ENCODE measurements around the gene PTPN23. TPM values are rescaled to one million over a fixed set of nuclear protein-coding genes. Genes with fewer than 3 reads are reported as not detected.

Gene PTPN23
- total RNA-seq, 1 donor from 2014 or later, result 40.3 TPM

GRCh38 chr3:47422743-47423142, 41.9 kb downstream of the PTPN23 start:
- H3K4me1 ChIP-seq (ENCODE audit: insufficient read depth, low read length), result peaks cover 7% of the 10 kb centered on the region
- H3K36me3 Mint-ChIP-seq (ENCODE audit: low read depth, unreplicated experiment), result peaks cover 17% of the 10 kb centered on the region
- peaks cover 2% of the 10 kb centered on the region for H3K79me2 ChIP-seq (ENCODE audit: insufficient read depth, low read length)
- no peak overlapping the region for H3K27ac ChIP-seq (ENCODE audit: low read depth, low read length)
- H3K27me3 ChIP-seq (ENCODE audit: insufficient read depth, low read length), result no peaks in the 10 kb centered on the region
- H3K27ac Mint-ChIP-seq (ENCODE audit: unreplicated experiment), result no peak overlapping the region
- peaks cover 3% of the 10 kb centered on the region for H4K20me1 ChIP-seq (ENCODE audit: insufficient read depth, low read length)
- H2AFZ ChIP-seq (ENCODE audit: low read depth, low read length), result no peak overlapping the region
- peaks cover 4% of the 10 kb centered on the region for H3K4me1 Mint-ChIP-seq (ENCODE audit: low read depth, unreplicated experiment)
- no peak overlapping the region for H3K4me2 ChIP-seq (ENCODE audit: low read length)
- FAIRE-seq (no peak), DNase-seq (ENCODE audit: low read depth) (no peak)
- no peak overlapping the region for H3K4me3 Mint-ChIP-seq (ENCODE audit: unreplicated experiment)
- TF ChIP-seq EZH2 (IDR thresholded peaks at IDR 0.05; ENCODE audit: insufficient read depth, low read length) (no peak), CTCF (IDR thresholded peaks at IDR 0.05; ENCODE audit: insufficient read depth, low read depth, low read length) (no peak)
- no peaks in the 10 kb centered on the region for H3K9me3 ChIP-seq (ENCODE audit: insufficient read depth, low read depth, low read length)
- no peak overlapping the region for H3K4me3 ChIP-seq (ENCODE audit: insufficient read depth, low read depth, low read length)
- H3K27me3 Mint-ChIP-seq (ENCODE audit: low read depth, unreplicated experiment), result no peaks in the 10 kb centered on the region
- H3K9me3 Mint-ChIP-seq (ENCODE audit: unreplicated experiment), result no peaks in the 10 kb centered on the region
- no peak overlapping the region for H3K9ac ChIP-seq (ENCODE audit: low read length)
- no peaks in the 10 kb centered on the region for H3K36me3 ChIP-seq (ENCODE audit: insufficient read depth, low read length)

DNA sequence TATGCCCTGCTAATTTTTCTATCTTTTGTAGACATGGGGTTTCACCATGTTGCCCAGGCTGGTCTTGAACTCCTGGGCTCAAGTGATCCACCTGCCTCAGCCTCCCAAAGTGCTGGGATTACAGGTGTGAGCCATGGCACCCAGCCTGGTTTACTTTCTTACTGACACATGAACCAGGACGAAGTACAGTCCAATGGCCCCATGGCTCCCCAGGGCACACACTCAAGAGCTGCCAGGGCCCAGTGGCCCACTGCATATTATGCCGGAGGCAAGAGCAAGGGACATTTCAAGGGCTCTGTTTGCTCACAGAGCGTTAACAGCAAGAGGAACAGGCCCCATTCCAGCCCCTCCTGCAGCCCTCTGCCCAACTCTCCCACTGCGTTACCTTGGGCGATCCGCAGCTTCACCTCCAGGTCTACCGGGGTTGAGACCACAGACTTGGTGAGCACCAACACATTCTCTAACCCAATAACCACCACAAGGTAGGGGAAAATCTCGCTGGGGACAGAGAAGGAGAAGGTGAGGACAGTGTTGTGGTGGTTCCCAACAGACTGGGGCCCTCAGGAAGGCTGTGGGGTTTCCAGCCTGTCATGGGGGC, 42.8 kb downstream of the PTPN23 start:
- peaks cover 20% of the 10 kb centered on the region for H3K36me3 Mint-ChIP-seq (ENCODE audit: low read depth, unreplicated experiment)
- Histone ChIP-seq H3K9ac (ENCODE audit: low read length) (no peak overlapping the region), H2AFZ (ENCODE audit: low read depth, low read length) (no peak overlapping the region), H3K4me1 (ENCODE audit: insufficient read depth, low read length) (peaks cover 7% of the 10 kb centered on the region), H3K4me3 (ENCODE audit: insufficient read depth, low read depth, low read length) (no peak overlapping the region), H3K36me3 (ENCODE audit: insufficient read depth, low read length) (no peaks in the 10 kb centered on the region), H3K9me3 (ENCODE audit: insufficient read depth, low read depth, low read length) (no peaks in the 10 kb centered on the region), H3K27me3 (ENCODE audit: insufficient read depth, low read length) (no peaks in the 10 kb centered on the region), H4K20me1 (ENCODE audit: insufficient read depth, low read length) (peaks cover 3% of the 10 kb centered on the region), H3K4me2 (ENCODE audit: low read length) (no peak overlapping the region), H3K79me2 (ENCODE audit: insufficient read depth, low read length) (peaks cover 2% of the 10 kb centered on the region), H3K27ac (ENCODE audit: low read depth, low read length) (no peak overlapping the region)
- no peak overlapping the region for H3K27ac Mint-ChIP-seq (ENCODE audit: unreplicated experiment)
- FAIRE-seq (no peak), DNase-seq (ENCODE audit: low read depth) (no peak)
- TF ChIP-seq CTCF (IDR thresholded peaks at IDR 0.05; ENCODE audit: insufficient read depth, low read depth, low read length) (no peak), EZH2 (IDR thresholded peaks at IDR 0.05; ENCODE audit: insufficient read depth, low read length) (no peak)
- H3K27me3 Mint-ChIP-seq (ENCODE audit: low read depth, unreplicated experiment), result no peaks in the 10 kb centered on the region
- no peaks in the 10 kb centered on the region for H3K9me3 Mint-ChIP-seq (ENCODE audit: unreplicated experiment)
- no peak overlapping the region for H3K4me3 Mint-ChIP-seq (ENCODE audit: unreplicated experiment)
- H3K4me1 Mint-ChIP-seq (ENCODE audit: low read depth, unreplicated experiment), result peaks cover 4% of the 10 kb centered on the region

Data from astrocyte (in vitro differentiated cells and primary cell).